GM12878 (cell line): ENCODE results near the gene YBEY. TPM values are rescaled to one million over a fixed set of nuclear protein-coding genes. Genes with fewer than 3 reads are reported as not detected.

Source experiments
- ATAC-seq: fragments of 200-7000 bp; cut with Tn5 transposase; 3 replicates; pipeline ENCODE4 v1.9.1; 2020; ENCODE audit warnings: mild to moderate bottlenecking, moderate library complexity
- BruUV-seq: library from RNA; stranded (reverse); fragments of 400-500 nt; replicated peaks from 2 replicates; lab custom pipeline; 2021; lab: Mats Ljungman, UMichigan
- CTCF ChIA-PET: fragments of 300-600 bp; sonication (Branson Sonifier 250); formaldehyde crosslinking; extraction: SDS; loops from one replicate; lab custom pipeline; 2021; ENCODE audit warnings: inconsistent platforms; lab: Yijun Ruan, JAX
- POLR2A ChIA-PET: fragments of 350-600 bp; formaldehyde crosslinking; extraction: SDS; loops from one replicate; lab custom pipeline; 2021; ENCODE audit warnings: inconsistent platforms; lab: Charles Lee
- RAD21 ChIA-PET: fragments of 300-600 bp; sonication (Branson Sonifier 250); formaldehyde crosslinking; loops from one replicate; lab custom pipeline; 2023; ENCODE audit warnings: antibody characterized with exemption; ENCODE audit not compliant: unreplicated experiment; lab: Charles Lee
- SMC1A ChIA-PET: fragments of 300-600 bp; sonication (Branson Sonifier 250); formaldehyde crosslinking; loops from one replicate; lab custom pipeline; 2023; ENCODE audit not compliant: unreplicated experiment, uncharacterized antibody; lab: Charles Lee
- DNase-seq: peaks from one replicate; pipeline ENCODE4 v3.0.0-alpha.2; 2011; ENCODE audit warnings: low read depth, low spot score
- FAIRE-seq: peaks from 3 replicates; lab custom pipeline; 2011; peaks lifted over from hg19 to GRCh38; lab: Jason Lieb, UNC
- H2AFZ ChIP-seq: 2 replicates; pipeline ENCODE4 v1.6.0; 2011; ENCODE audit warnings: low read depth, low read length, control low read depth; ENCODE audit not compliant: control insufficient read depth
- H3K27ac ChIP-seq: 2 replicates; pipeline ENCODE4 v1.5.1; 2011; ENCODE audit warnings: control low read depth; ENCODE audit not compliant: control insufficient read depth, insufficient read depth
- H3K27me3 ChIP-seq, 2 experiments: replicated peaks in 1 of 2; 2 replicates each; pipeline versions ENCODE4 v1.6.0 to v1.6.1; 2011; ENCODE audit warnings: low read length in 1 of 2; ENCODE audit not compliant: control insufficient read depth in 2 of 2, insufficient read depth in 2 of 2
- H3K36me3 ChIP-seq, 2 experiments: 2 replicates each; pipeline ENCODE4 v1.5.1; 2011; ENCODE audit warnings: low read length in 1 of 2; ENCODE audit not compliant: control insufficient read depth in 2 of 2, insufficient read depth in 2 of 2
- H3K4me1 ChIP-seq: 2 replicates; pipeline ENCODE4 v1.6.1; 2011; ENCODE audit warnings: mild to moderate bottlenecking, low read length, moderate library complexity, mixed read lengths; ENCODE audit not compliant: control insufficient read depth, insufficient read depth
- H3K4me2 ChIP-seq: 2 replicates; pipeline ENCODE4 v1.6.0; 2011; ENCODE audit warnings: control low read depth; ENCODE audit not compliant: control insufficient read depth, insufficient read depth
- H3K4me3 ChIP-seq: fragments of 200-600 bp; sonication (generic); 2 replicates; pipeline ENCODE4 v1.5.1; 2016
- H3K79me2 ChIP-seq: 2 replicates; pipeline ENCODE4 v1.6.0; 2011; ENCODE audit warnings: low read length; ENCODE audit not compliant: control insufficient read depth, insufficient read depth
- H3K9ac ChIP-seq: 2 replicates; pipeline ENCODE4 v1.8.0; 2011; ENCODE audit warnings: low read length, control low read depth, mixed read lengths; ENCODE audit not compliant: control insufficient read depth, insufficient read depth
- H3K9me3 ChIP-seq: replicated peaks from 3 replicates; pipeline ENCODE4 v1.5.1; 2011; ENCODE audit warnings: mild to moderate bottlenecking, low read length; ENCODE audit not compliant: control insufficient read depth, insufficient read depth
- H4K20me1 ChIP-seq: 2 replicates; pipeline ENCODE4 v1.6.0; 2011; ENCODE audit not compliant: control insufficient read depth, insufficient read depth
- GABPA ChIP-seq: IDR thresholded peaks from 2 replicates; pipeline ENCODE4 v1.6.1; 2014; ENCODE audit warnings: antibody characterized with exemption, low read depth, mild to moderate bottlenecking, inconsistent platforms
- PBX3 ChIP-seq: IDR thresholded peaks from 2 replicates; pipeline ENCODE4 v1.6.1; 2011; ENCODE audit warnings: mild to moderate bottlenecking, low read depth, low read length, moderate library complexity; ENCODE audit not compliant: insufficient replicate concordance
- WGBS: methylation state at CpG from one replicate; pipeline ENCODE4 v1.1.6; 2016; ENCODE audit warnings: low lambda C conversion rate; ENCODE audit not compliant: insufficient replicate concordance, insufficient coverage; ENCODE audit errors: missing lambda C conversion rate; 5-methylcytosine and 5-hydroxymethylcytosine counted together
- in situ Hi-C: fragments of 300-500 bp; cut with MboI; formaldehyde crosslinking; loops from 9 replicates; pipeline ENCODE4 v1.14.3; 2018; ENCODE audit warnings: mixed read lengths
- intact Hi-C: fragments of 100-400 bp; cut with micrococcal nuclease; formaldehyde crosslinking; loops from one replicate; pipeline ENCODE4 v1.14.2; 2022; ENCODE audit not compliant: unreplicated experiment
- polyA plus RNA-seq, 11 experiments: library from polyadenylated mRNA; depleted of rRNA in 4 of 11; unstranded in 6 of 11; stranded (reverse) in 5 of 11; fragments of >200 nt; fragmentation: Nextera tagmentation in 4 of 11; fragmentation: Illumina TruSeq in 1 of 11; extraction: Ambion mirVana in 4 of 11; extraction: Trizol in 1 of 11; gene quantifications; 1 replicate in 1 of 11; 2 replicates in 10 of 11; pipeline versions ENCODE4 v1.2.1 to v1.2.3, GENCODE V29; 2011 to 2016; ENCODE audit warnings: inconsistent platforms in 2 of 11, missing spikeins in 2 of 11, low read depth in 1 of 11
- total RNA-seq, 4 experiments: library from RNA; depleted of rRNA in 3 of 4; stranded (reverse); fragments of >200 nt in 3 of 4; fragmentation: Illumina TruSeq in 1 of 4; extraction: Trizol in 1 of 4; gene quantifications; 2 replicates each; pipeline versions ENCODE4 v1.2.1 to v1.2.3, GENCODE V29; 2013 to 2021

The YBEY gene
- total and polyA plus RNA-seq, 10 of the 15 experiments (the other 5 are each of a cell fraction or from before 2014, with no cell fraction given) = 6.5 to 31.4 (median 18.5) TPM

- Histone ChIP-seq H3K4me2 (peak overlapping the region; percentile 72), H3K27me3 (no peaks in the 10 kb centered on the region), H3K27ac (0 out of 2 replicates have a peak overlapping the region, but pooled peaks have one; percentile 17), H3K4me1 (peaks cover 13% of the 10 kb centered on the region), H4K20me1 (no peaks in the 10 kb centered on the region), H3K36me3 (peaks cover 7 to 16% of the 10 kb centered on the region in 2 experiments), H2AFZ (no peak overlapping the region)
- TSS peak; percentile 66 for BruUV-seq
- intact Hi-C loops = loop anchor here (2.0 to 10.0 kb wide), 2 partner anchors 29 to 139 kb away; no protein-coding TSS in a partner anchor
- ATAC-seq = no peak
- TF ChIP-seq GABPA = 0 out of 2 replicates have a peak, but pooled peaks have one; percentile 20
- no peak for TF ChIP-seq PBX3
- TF ChIP-seq, all 136 proteins: peak for 1
- peaks cover 57% of the 10 kb centered on the region for H3K79me2 ChIP-seq
- FAIRE-seq (no peak), DNase-seq (no peak)
- RAD21 ChIA-PET = interaction anchor here (1.8 to 2.6 kb wide), 4 partner anchors 31 to 141 kb away, joined by 6 to 10 read pairs (median 8); a partner anchor contains a TSS
- POLR2A ChIA-PET = interaction anchor here (0.7 to 2.2 kb wide), 4 partner anchors 38 to 85 kb away, joined by 3 to 7 read pairs (median 4); no protein-coding TSS in a partner anchor
- H3K4me3 ChIP-seq = peak overlapping the region; percentile 97
- 59% methylated on average over 15 of the region's 15 CpGs for WGBS
- H3K9ac ChIP-seq = peak overlapping the region; percentile 14; the same call in 1 of the 2 replicates
- SMC1A ChIA-PET = interaction anchor here (1.0 to 2.7 kb wide), 8 partner anchors 31 to 141 kb away, joined by 3 to 15 read pairs (median 5); a partner anchor contains a TSS
- no peaks in the 10 kb centered on the region; the same call in 2 of the 3 replicates for H3K9me3 ChIP-seq
- CTCF ChIA-PET = interaction anchor here (0.8 to 3.3 kb wide), 8 partner anchors 8 to 217 kb away, joined by 3 to 29 read pairs (median 4); no protein-coding TSS in a partner anchor
- in situ Hi-C loops = no loop called here
These were observed 2.0 kb upstream of the YBEY start for GRCh38 chr21:46284077-46284644.
